ENCODE data around the gene CRIP2. TPM values are rescaled to one million over a fixed set of nuclear protein-coding genes. Genes with fewer than 3 reads are reported as not detected.

CRIP2 gene
- total RNA-seq: 195 and 200 TPM in 2 replicates

GRCh38 chr14:105474483-105475268, at the start of gene CRIP2:
Gene CRIP2 (plus strand): TSS chr14:105474821. CDS start chr14:105474863, 42 bp downstream.

DNA sequence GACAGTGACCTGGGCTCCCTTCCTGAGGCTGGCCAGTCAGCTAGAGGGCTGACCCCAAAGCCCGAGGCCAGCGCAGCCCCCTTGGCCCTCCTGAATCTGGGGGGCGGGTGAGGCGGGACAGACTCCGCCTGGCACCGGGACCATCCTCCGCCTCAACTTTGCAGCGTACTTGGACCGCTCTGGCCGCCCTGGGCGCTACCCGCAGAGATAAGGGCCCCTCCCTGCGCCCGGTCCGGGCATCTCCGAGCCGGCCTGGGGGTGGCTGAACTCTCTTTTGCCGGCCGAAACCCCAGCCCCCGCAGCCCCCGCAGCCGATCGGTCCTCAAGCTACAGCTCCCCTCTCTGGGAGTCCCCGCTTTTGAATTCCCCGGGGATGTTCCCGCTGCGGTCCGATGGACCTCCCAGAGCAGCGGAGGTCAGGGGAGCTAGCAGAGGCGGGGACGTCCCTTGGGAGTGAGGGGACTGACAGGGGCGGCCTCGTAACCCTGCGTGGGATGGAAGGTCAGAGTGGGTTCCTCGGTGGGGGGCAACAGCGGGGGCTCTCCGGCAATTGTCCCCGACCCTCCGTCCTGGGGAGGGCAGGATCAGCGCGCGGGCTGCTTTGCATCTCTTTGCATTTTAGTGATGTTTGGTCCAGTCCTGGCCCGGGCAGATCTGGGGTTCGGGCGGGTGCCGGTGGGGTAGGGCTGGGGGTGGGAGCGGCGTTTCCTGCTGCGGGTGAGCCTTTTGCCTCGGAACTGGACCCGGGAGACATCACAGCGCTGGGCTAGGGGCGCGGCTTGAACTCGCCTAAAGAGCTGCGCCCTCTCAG, 11.7 kb downstream of the CRIP2 start, which contains the start of gene CRIP1:
Gene CRIP1 (plus strand): TSS at position 724 of the 811 bp plus-strand sequence. CDS start 374 bp downstream, outside the sequence.

DNA sequence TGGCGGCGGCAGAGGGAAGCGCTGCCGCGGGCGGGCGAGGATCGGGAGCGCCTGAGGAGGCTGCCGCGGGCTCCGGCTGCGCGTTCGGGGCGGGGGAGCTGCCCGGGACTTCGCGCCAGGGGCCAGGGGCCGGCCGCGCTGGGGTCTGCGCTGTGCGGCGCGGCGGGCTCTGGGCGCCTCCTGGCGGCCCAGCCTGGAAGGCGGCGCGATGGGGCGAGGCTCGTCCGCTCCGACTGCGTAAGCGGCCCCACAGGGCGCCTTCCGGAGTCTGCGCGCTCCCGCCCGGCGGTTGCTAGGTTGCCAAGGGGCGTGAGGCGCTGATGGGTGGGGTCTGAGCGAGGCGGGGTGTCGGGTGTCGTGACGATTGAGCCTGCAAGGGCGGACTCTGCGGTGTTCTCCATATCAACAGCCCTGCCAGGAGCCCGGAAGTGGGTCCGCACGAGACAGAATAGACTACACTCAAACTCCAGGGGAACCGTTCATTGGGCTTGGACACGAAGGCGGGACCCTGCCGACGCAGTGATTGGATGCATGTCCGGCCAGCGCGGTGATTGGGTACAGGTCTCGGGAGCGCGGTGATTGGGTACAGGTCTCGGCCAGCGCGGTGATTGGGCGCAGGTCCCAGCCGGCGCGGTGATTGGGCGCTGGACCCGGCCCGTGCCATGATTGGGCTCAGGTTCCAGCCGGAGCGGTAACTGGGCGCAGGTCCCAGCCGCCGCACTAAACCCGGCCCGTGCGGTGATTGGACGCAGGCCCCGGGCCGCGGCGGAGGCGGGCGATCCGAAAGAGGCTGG, 16.1 kb downstream of the CRIP2 start, which contains the start of gene TEDC1:
Gene TEDC1 (plus strand): TSS at position 675 of the 794 bp plus-strand sequence. CDS start 130 bp downstream, outside the sequence.

DNA sequence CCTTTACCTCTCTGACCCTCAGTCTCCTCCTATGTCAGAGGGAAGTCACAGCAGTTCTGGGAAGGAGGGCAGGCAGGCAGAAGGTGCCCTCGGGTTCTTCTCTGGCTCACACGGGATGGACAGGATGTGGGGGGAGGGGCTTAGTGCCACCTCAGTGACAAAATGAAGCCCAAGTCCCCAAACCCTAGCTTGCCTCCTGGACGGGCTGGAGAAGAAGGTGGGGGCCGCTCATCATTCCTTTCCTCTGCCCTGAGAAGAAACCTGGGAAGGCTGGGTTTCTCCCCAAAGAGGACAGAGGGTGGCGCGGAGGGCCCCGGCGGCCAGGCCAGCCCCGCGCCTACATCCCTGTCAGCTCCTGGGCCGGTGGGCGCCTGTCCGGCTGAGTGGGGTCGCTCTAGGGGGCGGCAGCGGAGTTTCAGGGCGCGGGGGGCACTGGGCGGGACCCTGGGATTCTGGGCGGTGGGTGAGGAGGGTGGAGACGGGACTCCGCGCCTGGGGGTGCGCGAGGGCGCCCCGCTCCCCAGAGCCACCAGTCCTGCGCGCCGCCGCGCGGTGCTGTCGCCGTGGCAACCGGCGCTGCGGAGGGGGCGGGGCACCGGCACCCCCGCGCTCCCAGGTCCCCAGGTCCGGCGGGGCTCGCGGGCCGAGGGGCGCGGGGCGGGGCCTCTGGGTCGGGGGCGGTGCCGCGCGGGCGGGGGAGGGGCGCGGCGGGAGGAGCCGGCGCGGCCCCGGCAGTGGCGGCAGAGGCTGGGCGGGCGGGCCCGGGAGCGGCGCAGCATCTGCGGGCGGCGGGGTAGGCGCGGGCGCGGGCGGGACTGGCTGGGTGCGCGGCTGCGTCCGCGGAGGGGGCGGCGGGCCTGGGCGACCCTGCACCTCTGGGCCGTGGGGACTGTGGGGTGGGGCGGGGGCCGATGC, 51.5 kb downstream of the CRIP2 start, which contains the start of gene TMEM121:
Gene TMEM121 (plus strand): TSS at position 723 of the 915 bp plus-strand sequence. CDS start 2,252 bp downstream, outside the sequence.

Other genes with a start within 250 kb of the CRIP2 start
- gene BTBD6, start 226.3 kb upstream of the CRIP2 start, total RNA-seq: 51.5 and 56.8 TPM in 2 replicates
- gene BRF1, start 173.8 kb upstream of the CRIP2 start, total RNA-seq: 31.1 and 51.7 TPM in 2 replicates
- 37.9 and 78.4 TPM in 2 replicates for gene PACS2, start 160.1 kb upstream of the CRIP2 start, total RNA-seq
- under 0.01 and 0.06 TPM in 2 replicates for gene TEX22, start 76.3 kb upstream of the CRIP2 start, total RNA-seq
- 32.5 and 62.4 TPM in 2 replicates for gene MTA1, start 55.0 kb upstream of the CRIP2 start, total RNA-seq
- 0.25 and 4.5 TPM in 2 replicates for gene CRIP1, start 12.1 kb downstream of the CRIP2 start, total RNA-seq
- 9.9 and 18.8 TPM in 2 replicates for gene TEDC1, start 16.4 kb downstream of the CRIP2 start, total RNA-seq
- 3.7 and 6.7 TPM in 2 replicates for gene TMEM121, start 51.8 kb downstream of the CRIP2 start, total RNA-seq

Data from bladder microvascular endothelial cell (primary cell).